Endothelial cell (in vitro differentiated cells): ENCODE results near the gene MEG3. TPM values are rescaled to one million over a fixed set of nuclear protein-coding genes. Genes with fewer than 3 reads are reported as not detected.

Experiments
- DNase-seq: peaks from one replicate; pipeline ENCODE4 v3.0.0; 2021; ENCODE audit warnings: low spot score
- H3K27ac Mint-ChIP-seq: one replicate; pipeline ENCODE4 v1.8.0; 2021; ENCODE audit warnings: mixed read lengths, inconsistent platforms; ENCODE audit not compliant: unreplicated experiment
- H3K27me3 Mint-ChIP-seq: one replicate; pipeline ENCODE4 v1.8.0; 2021; ENCODE audit warnings: mild to moderate bottlenecking, moderate library complexity, mixed read lengths, inconsistent platforms; ENCODE audit not compliant: unreplicated experiment
- H3K36me3 Mint-ChIP-seq: one replicate; pipeline ENCODE4 v1.8.0; 2021; ENCODE audit warnings: mild to moderate bottlenecking, low read depth, mixed read lengths, inconsistent platforms; ENCODE audit not compliant: unreplicated experiment
- H3K4me1 Mint-ChIP-seq: one replicate; pipeline ENCODE4 v1.8.0; 2021; ENCODE audit warnings: mild to moderate bottlenecking, mixed read lengths, inconsistent platforms; ENCODE audit not compliant: unreplicated experiment
- H3K4me3 Mint-ChIP-seq: one replicate; pipeline ENCODE4 v1.8.0; 2021; ENCODE audit warnings: mild to moderate bottlenecking, mixed read lengths, inconsistent platforms; ENCODE audit not compliant: unreplicated experiment
- H3K9me3 Mint-ChIP-seq: one replicate; pipeline ENCODE4 v1.8.0; 2021; ENCODE audit warnings: mixed read lengths, inconsistent platforms; ENCODE audit not compliant: unreplicated experiment
- CTCF ChIP-seq: fragments of 200-600 bp; sonication (generic); IDR thresholded peaks from one replicate; pipeline ENCODE4 v1.5.0; 2021; ENCODE audit warnings: antibody characterized with exemption; ENCODE audit not compliant: unreplicated experiment
- total RNA-seq: library from RNA; stranded (reverse); fragmentation: NEBNext Ultra II Directional; extraction: Animal tissue kit (Norgen Biotek cat#: 25700); gene quantifications from one replicate; pipeline ENCODE4 v1.2.1, GENCODE V29; 2021; ENCODE audit not compliant: unreplicated experiment

MEG3 gene
- total RNA-seq, 1 donor from 2014 or later, result not detected

DNA sequence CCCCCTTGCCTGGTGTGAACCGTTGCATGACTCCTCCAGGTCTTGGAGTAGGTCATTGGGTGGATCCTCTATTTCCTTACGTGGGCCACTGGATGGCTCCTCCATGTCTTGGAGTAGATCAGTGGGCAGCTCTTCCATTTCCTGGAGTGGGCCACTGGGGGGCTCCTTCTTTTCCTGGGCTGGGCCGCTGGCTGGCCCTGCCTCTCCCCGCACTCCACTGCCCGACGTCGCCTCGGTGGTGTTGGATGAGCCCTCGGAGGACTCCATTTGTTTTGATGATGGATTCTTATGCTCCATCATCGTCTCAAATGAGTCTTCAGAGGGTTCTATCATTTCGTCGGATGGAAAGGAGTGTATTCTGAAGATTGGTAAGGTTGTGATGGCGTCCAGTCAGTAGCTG is 58.5 kb downstream of the MEG3 start:
- no peak for TF ChIP-seq CTCF
- peaks cover 7% of the 10 kb centered on the region for H3K27me3 Mint-ChIP-seq
- H3K36me3 Mint-ChIP-seq, result peaks cover 13% of the 10 kb centered on the region
- no peaks in the 10 kb centered on the region for H3K9me3 Mint-ChIP-seq
- no peak for DNase-seq
- H3K4me3 Mint-ChIP-seq, result no peak overlapping the region
- H3K27ac Mint-ChIP-seq, result no peak overlapping the region
- peaks cover 3% of the 10 kb centered on the region for H3K4me1 Mint-ChIP-seq

DNA sequence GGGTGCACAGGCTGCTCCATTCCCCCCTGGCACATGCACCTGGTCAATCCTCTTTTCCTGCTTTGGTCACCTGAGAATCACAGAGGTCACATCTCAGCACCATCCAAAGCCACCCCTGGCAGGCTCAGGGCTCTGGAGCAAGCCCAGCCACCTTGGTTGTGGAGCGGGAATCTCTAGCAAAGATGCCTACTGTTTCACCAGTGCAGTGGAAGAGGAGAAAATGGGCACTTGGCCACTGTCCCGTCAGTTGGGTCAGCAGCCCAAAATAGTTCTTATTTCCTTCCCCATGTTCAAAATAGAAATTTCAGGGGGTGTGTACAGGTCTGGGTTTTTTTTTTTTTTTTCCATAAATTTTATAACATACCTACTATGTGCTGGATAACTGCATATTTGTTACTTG is 59.3 kb downstream of the MEG3 start:
- Mint-ChIP-seq H3K27me3 (peaks cover 7% of the 10 kb centered on the region), H3K4me1 (peaks cover 4% of the 10 kb centered on the region), H3K27ac (no peak overlapping the region), H3K36me3 (peaks cover 13% of the 10 kb centered on the region), H3K4me3 (no peak overlapping the region), H3K9me3 (no peaks in the 10 kb centered on the region)
- TF ChIP-seq CTCF, result no peak
- no peak for DNase-seq

GRCh38 chr14:100885617-100886016 is 59.7 kb downstream of the MEG3 start:
- no peak for DNase-seq
- H3K4me1 Mint-ChIP-seq, result peaks cover 4% of the 10 kb centered on the region
- H3K9me3 Mint-ChIP-seq, result no peaks in the 10 kb centered on the region
- peaks cover 13% of the 10 kb centered on the region for H3K36me3 Mint-ChIP-seq
- no peak for TF ChIP-seq CTCF
- peaks cover 5% of the 10 kb centered on the region for H3K27me3 Mint-ChIP-seq
- H3K27ac Mint-ChIP-seq, result no peak overlapping the region
- no peak overlapping the region for H3K4me3 Mint-ChIP-seq

- no peak for TF ChIP-seq CTCF
- DNase-seq, result no peak
- Mint-ChIP-seq H3K4me1 (peaks cover 4% of the 10 kb centered on the region), H3K27me3 (no peaks in the 10 kb centered on the region), H3K4me3 (no peak overlapping the region), H3K27ac (no peak overlapping the region), H3K9me3 (no peaks in the 10 kb centered on the region), H3K36me3 (peaks cover 7% of the 10 kb centered on the region)
Measured at GRCh38 chr14:100887728-100888335, 61.9 kb downstream of the MEG3 start.

DNA sequence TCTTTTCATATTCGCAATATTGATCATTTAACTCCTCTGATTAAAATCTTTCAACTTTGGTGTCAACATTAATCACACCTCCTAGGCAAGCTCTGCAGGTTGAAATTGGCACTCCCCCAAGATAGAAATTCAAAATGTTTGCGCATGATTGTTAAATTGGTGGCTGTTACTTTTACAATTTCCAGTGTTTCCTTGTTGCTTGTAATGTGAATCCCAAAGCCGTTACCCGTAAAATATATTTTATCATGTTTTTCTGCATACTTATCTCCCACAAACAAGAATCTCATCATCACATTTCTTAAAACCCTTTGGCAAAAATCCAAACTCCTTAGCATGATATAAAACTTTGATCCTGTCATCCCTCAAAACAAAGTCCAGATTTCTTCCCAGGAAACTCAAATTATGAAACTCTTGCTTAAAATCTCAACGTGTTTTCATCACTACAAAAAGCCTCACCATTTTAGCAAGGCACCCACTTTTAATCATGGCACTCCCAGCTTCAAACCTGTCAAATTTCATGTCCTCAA is 62.9 kb downstream of the MEG3 start:
- H3K36me3 Mint-ChIP-seq, result peaks cover 5% of the 10 kb centered on the region
- DNase-seq, result no peak
- H3K9me3 Mint-ChIP-seq, result no peaks in the 10 kb centered on the region
- no peak for TF ChIP-seq CTCF
- peaks cover 4% of the 10 kb centered on the region for H3K4me1 Mint-ChIP-seq
- no peak overlapping the region for H3K4me3 Mint-ChIP-seq
- no peak overlapping the region for H3K27ac Mint-ChIP-seq
- H3K27me3 Mint-ChIP-seq, result no peaks in the 10 kb centered on the region
